GM18498 (cell line): ENCODE measurements around the gene NF2.

Experiments used
- ATAC-seq: cut with Tn5 transposase; IDR thresholded peaks from one replicate; pipeline ENCODE4 v1.9.1; 2021; ENCODE audit warnings: mild to moderate bottlenecking, moderate library complexity; ENCODE audit not compliant: unreplicated experiment

NF2 gene

GRCh38 chr22:29700900-29701154 lies 97.4 kb downstream of the NF2 start:
- no peak for ATAC-seq

GRCh38 chr22:29701155-29701999 lies 97.9 kb downstream of the NF2 start:
- ATAC-seq, result no peak

GRCh38 chr22:29702000-29702930 lies 98.8 kb downstream of the NF2 start:
- no peak for ATAC-seq

GRCh38 chr22:29702931-29703501 lies 99.6 kb downstream of the NF2 start:
- ATAC-seq, result no peak

DNA sequence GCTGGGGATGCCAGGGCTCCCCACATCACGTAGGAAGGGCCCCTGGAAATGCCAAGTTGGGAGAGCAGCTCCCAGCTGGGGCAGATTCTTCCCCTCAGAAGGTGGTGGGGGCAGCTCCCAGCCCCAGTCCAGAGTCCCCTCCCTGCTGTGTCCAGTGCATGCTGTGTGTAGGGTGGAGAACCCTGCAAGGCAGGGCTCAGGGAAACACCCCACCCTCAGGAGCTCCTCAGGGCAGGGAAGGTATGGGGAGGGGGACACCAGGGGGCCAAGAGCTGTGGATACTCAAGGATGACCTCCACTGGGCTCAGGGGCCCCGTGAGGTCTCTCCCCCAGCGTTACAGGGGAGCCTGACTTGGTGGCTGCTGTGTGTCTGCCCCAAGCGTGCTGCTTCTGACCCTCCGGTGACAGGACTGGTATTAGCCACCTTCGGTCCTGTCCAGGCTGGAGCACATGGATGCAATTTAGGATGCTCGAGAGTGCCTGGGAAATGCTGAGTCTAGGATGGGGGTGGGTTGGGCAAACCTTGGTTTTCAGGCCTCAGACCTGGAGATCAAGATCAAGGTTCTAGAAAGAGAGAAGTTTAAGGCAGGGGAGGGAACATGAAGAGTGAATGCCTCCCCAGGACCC lies 100.2 kb downstream of the NF2 start:
- no peak for ATAC-seq

DNA sequence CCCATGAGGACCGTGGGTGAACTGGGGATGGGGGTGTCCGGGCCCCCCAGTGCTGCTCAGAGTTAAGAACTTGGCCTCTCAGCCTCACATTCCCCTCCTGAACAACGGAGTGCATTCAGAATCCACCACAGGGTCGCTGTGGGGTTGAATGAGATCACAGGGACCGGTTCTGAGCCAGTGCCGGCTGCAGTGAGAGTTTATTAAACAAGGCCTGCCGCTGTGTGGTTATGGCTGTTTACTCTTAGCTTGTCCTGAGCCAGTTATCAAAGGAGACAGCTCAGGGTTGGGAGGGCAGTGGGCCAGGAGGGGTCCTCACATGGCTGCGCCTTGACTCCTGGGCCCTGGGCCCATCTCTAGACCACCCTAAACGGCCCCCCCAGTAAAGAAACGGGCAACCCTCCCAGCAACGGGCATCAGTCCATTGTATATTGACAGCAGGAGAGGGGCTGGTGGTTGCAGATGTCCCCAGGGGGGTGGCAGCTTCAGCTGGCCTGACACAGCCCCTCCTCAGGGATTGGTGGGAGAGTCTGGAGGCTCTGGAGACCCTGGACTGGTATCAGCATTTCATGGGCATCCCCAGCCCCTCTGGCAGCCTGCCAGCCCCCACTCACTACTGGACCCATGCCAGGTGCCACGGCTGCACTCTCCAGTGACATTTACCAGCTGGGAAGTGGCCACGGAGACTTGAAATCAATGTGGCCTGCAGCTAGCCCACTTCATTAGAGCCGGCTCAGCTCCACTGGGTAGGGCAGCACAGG lies 101.3 kb downstream of the NF2 start:
- no peak for ATAC-seq

DNA sequence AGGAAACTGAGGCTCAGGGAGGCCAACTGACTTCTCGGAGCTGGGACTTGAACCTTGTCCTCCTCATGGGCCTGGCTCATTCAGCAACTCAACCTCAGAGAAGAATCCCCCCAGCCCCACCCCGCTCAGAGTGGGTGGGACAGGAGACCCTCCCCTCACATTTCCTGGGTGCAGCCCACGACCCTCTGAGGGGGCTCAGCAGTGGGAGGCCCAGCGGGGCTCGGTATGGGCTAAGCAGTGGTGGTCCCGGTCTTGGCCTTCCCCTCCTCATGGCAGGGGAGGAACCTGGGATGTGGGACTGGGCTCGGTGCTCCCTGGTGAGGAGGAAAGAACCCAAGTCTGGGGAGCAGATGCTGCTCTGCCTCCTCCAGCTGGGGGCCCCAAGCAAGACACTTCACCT lies 102.2 kb downstream of the NF2 start:
- ATAC-seq, result no peak

- ATAC-seq, result no peak
These were observed 103.1 kb downstream of the NF2 start for GRCh38 chr22:29706486-29706885.

DNA sequence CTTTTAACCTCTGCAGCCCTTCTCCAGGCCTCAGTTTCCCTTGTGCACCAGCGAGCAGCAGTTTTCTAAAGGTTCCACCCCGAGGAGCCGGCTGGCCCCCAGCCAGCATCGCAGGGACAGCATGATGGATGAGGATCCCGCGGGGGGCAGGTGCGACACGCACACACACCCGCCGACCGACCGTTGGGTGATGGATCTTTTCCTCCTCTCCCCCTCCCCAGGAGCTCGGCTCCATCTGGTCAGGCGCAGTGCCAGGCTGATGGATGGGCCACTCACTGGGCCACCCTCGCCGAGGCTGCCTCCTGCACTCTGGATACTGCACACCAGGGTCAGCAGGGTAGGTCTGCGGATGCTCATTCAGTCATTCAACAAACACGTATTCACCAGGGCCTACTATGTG lies 103.6 kb downstream of the NF2 start:
- ATAC-seq, result no peak

- no peak for ATAC-seq
These were observed 104.0 kb downstream of the NF2 start for GRCh38 chr22:29707471-29707870.

GRCh38 chr22:29710193-29710592 lies 106.8 kb downstream of the NF2 start:
- no peak for ATAC-seq

DNA sequence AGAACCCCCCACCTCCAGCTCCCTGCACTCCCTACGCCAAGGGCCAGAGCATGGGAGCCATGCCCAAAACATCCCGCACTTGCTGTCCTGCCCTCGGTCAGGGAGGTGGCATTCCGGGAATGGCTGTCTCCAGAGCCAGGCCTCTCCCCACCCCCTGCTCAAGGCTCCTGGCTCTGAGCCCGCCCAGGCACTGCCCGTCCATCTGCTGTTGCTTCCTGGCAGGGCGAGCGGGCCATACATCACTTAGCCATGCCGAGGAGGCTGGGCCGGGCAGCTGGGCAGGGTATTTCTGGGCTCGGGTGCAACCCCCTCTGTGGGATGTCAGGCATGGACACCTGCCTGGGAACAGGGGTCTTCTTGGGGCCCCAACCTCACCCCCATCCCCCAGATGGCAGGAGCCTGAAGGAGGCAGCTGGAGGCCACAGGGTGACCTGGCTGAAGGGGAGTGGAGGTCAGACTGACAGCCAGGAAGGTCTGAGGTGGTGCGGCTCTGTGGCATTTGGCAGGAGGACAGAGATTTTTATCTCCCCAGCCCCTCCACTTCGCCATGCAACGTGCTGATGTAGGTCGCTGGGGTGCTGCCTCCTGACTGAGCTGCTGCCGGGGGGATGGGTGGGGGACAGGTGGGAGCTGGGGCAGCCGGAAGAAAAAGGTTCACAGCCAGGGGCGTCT lies 107.6 kb downstream of the NF2 start:
- no peak for ATAC-seq

- no peak for ATAC-seq
These were observed 108.7 kb downstream of the NF2 start for GRCh38 chr22:29712119-29712518.

- ATAC-seq, result no peak
These were observed 109.8 kb downstream of the NF2 start for GRCh38 chr22:29713156-29713727.

- ATAC-seq, result no peak
These were observed 111.8 kb downstream of the NF2 start for GRCh38 chr22:29715240-29715639.

DNA sequence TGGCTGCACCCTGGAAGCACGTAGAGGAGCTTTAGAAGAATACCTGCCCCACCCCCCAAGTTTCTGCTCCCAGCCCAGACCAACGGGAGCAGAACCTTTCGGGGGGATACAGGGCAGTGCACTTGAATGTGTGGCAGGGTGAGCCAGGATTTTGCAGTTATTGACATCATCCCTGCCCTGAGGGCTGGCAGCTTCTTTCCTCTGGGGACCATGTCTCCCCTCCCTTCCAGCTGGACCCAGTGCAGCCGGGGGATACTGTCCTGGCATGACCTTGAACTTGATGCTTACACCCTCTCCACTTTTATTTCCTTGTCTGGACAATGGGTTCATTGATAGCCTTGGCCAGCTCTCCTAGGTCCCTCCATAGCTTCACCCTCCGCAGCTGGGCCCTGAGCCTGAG lies 112.3 kb downstream of the NF2 start:
- no peak for ATAC-seq

- no peak for ATAC-seq
These were observed 113.5 kb downstream of the NF2 start for GRCh38 chr22:29716814-29717545.

GRCh38 chr22:29717789-29718188 lies 114.4 kb downstream of the NF2 start:
- ATAC-seq, result no peak
